Stimulated activated CD4-positive, alpha-beta T cell treated with anti-CD3 and anti-CD28 coated beads, Interleukin-12 subunit alpha, Interleukin-12 subunit beta, amount 100 ng/mL, for 24 hours (primary cell): ENCODE results near the gene KRT27.
"Not testable (repeated sequence)": the region's sequence is repeated elsewhere in the genome, so short reads cannot be mapped to it uniquely, and the experiment has no call there.

ENCODE experiments used
- DNase-seq, 2 experiments: peaks; one replicate each; pipeline ENCODE4 v3.0.0-alpha.2; 2020; ENCODE audit warnings: low read depth in 2 of 2

Gene KRT27

DNA sequence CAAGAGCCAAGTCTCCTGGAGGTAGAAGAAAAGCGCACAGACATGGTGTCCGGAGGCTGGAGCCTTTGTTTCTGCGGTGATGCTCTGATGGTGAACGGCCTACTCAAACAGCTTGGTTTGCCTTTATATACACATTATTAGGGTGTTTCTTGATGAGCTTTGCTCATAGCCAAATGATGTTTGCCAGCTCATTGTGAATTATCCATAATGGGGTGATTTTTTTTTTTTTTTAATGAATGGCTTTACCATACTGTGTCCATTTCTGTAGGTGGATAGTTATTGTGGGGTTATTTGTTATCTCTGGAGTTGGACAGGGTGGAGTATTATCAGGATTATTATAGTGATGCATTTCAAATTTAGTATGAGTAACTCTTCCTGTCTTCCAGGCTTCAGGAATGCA is at the start of gene KRT27:
KRT27 (minus strand) TSS at position 101 of the 400 bp plus-strand sequence; CDS start at position 44, 57 bp downstream.
- no peak for DNase-seq

GRCh38 chr17:40830085-40830776 is 47.9 kb upstream of the KRT27 start:
- DNase-seq = no peak

GRCh38 chr17:40828454-40829044 is 46.2 kb upstream of the KRT27 start:
- DNase-seq = no peak

DNA sequence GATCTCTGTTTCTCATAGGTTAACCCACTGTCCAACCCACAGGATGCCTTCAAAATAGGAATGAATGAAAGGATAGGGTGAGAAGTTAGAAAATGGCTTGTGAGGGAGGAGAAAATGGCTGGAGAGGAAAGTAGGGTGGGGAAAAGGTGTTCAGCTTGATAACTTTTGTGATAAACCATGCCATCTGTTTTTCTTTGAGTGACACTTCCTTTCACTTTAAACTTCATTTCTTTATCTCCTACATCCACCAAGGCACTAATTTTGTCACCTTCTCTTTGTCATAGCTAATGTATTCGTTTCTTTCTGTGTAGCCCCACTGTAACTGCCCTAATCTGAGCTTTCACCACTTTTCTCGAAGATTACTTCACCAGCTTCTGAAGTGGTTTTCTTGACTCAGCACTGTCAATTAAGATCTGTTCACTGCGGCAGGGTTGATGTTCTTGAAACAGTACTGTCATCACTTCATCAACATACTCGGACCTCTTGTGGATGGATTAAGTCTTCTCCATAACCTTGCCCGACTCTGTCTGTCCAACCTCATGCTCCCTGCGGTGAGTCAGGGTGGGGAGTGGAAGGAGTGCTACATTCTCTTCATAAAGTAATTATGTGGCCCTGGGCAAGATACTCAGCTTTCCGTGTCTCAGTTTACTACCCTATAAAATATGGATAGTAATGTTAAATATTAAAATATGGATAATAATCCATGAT is 45.5 kb upstream of the KRT27 start:
- no peak for DNase-seq

GRCh38 chr17:40825599-40825998 is 43.2 kb upstream of the KRT27 start:
- no peak for DNase-seq

DNA sequence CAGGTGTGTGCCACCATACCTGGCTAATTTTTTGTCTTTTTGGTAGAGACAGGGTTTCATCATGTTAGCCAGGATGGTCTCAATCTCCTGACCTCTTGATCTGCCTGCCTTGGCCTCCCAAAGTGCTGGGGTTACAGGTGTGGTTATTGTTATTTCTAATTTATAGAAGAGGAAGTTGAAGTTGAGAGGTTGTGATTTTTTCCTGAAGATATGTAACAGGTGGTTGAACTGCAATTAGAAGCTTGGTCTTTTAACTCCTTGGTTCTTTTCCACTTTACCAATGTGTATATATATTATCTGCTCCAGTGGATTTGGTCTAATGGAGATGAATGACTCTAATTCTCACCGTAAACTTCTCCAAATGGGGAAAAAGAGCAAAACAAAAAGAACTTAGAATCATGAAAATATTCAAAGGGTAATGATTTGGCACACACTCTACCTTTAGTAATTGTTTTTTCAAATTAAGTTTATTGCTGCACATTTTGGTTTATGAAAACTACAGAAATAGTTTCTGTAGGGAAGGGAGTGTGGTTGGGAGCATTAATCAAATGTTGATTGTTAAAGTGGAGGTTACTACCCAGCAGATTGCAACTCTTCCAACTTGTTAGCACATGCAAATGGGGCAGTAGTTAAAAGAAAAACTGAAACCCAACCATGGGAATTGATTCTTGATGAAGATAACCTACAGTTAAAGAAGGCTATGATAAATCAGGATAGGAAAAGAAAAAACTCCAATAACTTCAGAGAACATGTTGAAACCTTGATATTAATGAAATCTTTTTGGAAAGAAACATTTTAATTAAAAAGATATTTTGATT is 41.9 kb upstream of the KRT27 start:
- DNase-seq = no peak

GRCh38 chr17:40822132-40822812 is 39.9 kb upstream of the KRT27 start, which contains the start of gene KRT10:
Gene KRT10, minus strand, starts transcription at chr17:40822614. Its CDS starts 29 bp downstream, at chr17:40822585.
- no peak for DNase-seq

DNA sequence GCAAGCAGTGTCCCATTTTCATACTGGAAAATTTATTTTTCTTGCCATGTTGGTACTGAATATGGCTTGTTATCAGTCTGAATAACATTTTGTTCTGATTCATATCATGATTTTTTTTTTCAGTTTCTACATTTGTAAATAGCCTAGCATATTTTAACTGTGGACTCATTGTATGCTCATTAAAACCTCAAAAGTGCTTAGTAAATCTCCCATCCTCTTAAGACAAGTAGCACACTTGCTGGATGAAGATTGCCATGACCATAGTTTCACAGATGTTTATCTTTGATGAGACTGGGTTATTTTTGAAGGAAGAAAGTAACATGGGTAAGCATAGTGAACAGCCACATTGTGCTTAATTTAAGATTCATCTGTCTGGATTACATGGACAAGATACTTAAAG is 39.2 kb upstream of the KRT27 start:
- no peak for DNase-seq

DNA sequence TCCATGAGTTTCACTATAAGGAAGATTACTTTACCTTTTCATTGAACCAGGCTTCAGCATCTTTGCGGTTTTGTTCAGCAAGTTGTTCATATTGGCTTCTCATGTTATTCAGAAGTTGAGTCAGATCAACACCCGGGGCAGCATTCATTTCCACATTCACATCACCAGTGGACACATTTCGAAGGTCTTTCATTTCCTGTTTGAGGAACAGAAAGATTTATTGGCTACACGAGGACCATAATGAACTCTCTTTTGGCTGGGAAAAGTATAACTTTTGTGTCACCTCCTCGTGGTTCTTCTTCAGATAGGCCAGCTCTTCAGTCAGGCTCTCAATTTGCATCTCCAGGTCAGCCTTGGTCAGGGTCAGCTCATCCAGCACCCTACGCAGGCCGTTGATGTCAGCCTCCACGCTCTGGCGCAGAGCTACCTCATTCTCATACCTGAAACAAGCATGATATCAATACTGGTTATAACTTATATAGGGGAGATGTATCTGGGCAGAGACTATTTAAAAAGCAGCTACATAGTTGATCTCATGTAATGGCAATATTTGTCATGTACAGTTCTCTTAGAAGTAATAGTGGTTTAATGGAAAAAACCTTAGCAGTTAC is 38.0 kb upstream of the KRT27 start:
- DNase-seq = no peak

GRCh38 chr17:40819528-40820125 is 37.3 kb upstream of the KRT27 start:
- DNase-seq = no peak

GRCh38 chr17:40818733-40819527 is 36.6 kb upstream of the KRT27 start:
- peak; percentile 77 to 78 for DNase-seq

GRCh38 chr17:40818343-40818732 is 36.0 kb upstream of the KRT27 start:
- no peak for DNase-seq

GRCh38 chr17:40817103-40817682 is 34.8 kb upstream of the KRT27 start:
- no peak for DNase-seq

DNA sequence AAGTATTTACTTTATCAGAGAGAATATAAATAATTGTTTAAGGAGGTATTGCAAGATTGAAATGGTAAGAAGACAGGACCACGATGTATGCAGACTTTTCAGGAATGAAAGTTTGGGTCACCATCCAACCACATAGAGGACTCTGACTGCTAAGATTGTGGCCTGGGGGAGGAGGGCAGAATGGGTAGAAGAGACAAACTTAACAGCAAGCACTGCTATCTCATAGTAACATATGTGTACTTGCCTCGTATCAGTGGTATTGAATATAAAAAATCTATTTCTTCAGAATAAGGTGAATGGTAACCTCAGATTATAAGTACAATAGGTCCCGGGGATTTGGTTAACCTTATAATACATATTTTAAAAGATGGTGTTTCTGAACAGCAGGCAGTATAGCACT is 34.2 kb upstream of the KRT27 start:
- no peak for DNase-seq

DNA sequence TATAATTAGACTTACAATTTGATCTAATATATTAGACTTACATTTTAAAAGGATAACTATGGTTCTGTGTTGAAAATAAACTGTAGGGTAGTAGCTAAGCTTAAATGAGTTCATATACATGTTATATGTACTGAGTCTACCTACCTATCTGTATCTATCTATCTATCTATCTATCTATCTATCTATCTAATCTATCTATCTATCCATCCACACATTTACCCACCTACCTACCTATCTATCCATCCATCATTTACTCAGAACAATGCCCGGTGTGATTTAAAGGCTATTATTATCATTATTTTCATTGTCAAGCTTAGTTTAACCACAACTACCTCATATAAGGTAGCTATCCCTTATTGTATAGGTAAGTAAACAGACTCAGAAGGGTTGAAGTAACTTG is 33.0 kb upstream of the KRT27 start:
- DNase-seq = no peak

DNA sequence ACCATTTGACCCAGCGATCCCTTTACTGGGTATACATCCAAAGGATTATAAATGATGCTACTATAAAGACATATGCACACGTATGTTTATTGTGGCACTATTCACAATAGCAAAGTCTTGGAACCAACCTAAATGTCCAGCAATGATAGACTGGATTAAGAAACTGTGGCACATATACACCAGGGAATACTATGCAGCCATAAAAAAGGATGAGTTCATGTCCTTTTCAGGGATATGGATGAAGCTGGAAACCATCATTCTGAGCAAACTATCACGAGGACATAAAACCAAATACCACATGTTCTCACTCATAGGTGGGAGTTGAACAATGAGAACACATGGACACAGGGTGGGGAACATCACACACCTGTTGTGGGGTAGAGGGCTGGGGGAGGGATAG is 32.3 kb upstream of the KRT27 start:
- DNase-seq = not testable (repeated sequence)

- no peak for DNase-seq
Measured at GRCh38 chr17:40813804-40814203, 31.5 kb upstream of the KRT27 start.

DNA sequence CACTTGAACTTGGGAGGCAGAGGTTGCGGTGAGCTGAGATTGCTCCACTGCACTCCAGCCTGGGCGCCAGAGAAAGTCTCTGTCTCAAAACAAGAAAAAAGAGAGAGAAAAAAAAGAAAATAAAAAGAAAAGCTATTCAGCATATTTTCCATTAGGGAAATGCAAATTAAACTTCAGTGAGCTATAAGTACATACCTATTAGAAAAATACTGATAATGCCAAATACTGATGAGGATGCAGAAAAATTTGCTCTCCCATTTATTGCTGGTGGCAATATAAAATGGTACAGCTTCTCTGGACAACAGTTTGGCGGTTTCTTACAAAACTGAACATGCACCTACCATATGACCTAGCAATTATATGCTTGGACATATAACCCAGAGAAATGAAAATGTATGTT is 30.3 kb upstream of the KRT27 start:
- DNase-seq = no peak

GRCh38 chr17:40810494-40810893 is 28.1 kb upstream of the KRT27 start:
- no peak for DNase-seq
